NCI-H345 treated with DMSO at 0.1 percent for 48 hours (cell line): Measurements from ENCODE around the gene BIN2.
A peak's percentile ranks its signal among the peaks of the same experiment; 100 is the strongest.
"Not testable (repeated sequence)": the region's sequence is repeated elsewhere in the genome, so short reads cannot be mapped to it uniquely, and the experiment has no call there.

ENCODE experiments used
- DNase-seq: peaks from one replicate; lab custom pipeline; 2025; ENCODE audit not compliant: unreplicated experiment; lab: John Stamatoyannopoulos, UW

The BIN2 gene

DNA sequence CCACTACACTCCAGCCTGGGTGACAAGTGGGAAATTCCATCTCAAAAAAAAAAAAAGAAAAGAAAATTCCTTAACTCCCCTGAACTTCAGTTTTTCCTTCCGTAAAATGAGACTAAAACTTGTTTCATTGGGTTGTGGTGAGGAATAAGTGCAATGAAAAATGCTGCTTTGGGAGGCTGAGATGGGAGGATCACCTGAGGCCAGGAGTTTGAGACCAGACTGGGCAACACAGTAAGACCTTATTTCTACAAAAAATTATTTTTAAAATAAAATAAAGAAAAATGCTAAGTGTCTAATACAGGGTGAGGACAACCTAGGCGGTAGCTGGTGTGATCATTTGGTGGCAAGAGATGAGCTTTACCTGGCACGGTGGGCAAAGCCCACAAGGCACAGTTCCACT, 60.6 kb downstream of the BIN2 start:
- DNase-seq: no peak

DNA sequence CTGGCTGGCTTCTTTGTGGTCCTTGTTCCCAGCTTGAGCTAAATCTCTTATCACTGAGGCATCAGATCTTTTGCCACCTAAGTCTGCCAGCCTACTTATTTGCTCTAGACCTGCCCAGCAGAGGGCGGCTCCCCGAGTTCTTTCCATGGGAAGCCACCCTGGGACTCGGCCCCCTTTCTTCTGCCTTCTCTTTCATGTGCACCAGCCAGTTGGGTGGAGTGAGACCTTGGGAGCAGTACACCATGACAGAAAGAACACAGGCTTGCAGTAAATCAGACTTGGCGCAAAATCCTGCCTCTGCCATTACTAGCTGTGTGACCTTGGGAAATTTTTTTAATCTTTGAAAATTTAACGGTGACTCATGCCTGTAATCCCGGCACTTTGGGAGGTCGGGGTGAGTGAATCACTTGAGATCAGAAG, 61.2 kb downstream of the BIN2 start:
- no peak for DNase-seq

DNA sequence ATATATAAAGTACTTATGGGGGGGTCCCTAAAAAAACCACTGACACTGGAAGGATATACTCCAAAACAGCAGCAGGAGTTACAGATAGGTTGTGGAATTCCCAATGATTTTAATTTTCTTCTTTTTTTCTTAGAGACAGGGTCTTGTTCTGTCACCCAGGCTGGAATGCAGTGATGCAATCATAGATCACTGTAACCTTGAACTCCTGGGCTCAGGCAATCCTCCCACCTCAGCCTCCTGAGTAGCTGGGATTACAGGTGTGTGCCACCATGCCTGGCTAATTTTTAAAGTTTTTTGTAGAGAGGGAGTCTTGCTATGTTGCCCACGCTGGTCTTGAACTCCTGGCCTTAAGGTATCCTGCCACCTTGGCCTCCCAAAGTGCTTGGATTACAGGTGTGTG, 64.4 kb downstream of the BIN2 start:
- not testable (repeated sequence) for DNase-seq

- DNase-seq: no peak
Observed at GRCh38 chr12:51254536-51254935, 69.4 kb downstream of the BIN2 start.

GRCh38 chr12:51253276-51253675, 70.7 kb downstream of the BIN2 start:
- DNase-seq: no peak

- peak; percentile 90 for DNase-seq
Observed at GRCh38 chr12:51247523-51248206, 76.3 kb downstream of the BIN2 start.

DNA sequence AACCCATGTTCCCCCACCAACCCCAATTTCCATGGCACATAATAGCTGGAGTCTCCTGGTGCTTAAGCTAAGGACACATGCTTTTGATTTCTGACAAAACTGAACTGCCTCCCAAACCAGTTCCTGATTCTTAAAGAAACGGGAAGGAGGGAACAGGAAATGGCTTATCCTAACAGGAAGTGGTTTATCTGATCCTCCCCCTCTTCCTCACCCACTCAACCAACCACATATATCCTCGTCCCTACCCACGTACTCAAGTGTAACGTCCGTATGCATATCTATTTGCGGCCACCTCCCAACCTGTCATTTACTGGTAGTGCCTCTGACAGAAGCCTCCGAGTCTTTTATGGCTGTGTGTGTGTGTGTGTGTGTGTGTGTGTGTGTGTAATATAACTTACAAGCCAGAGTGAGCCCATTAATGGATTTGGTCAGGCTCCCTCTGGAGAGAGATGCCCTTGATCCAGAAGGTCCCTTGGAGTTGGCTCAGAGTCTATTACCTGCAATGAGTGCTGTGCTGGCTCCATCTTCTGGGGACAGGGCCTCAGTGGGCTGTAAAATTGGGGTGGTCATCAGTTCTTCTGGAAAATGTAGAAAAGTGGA, 77.6 kb downstream of the BIN2 start:
- DNase-seq: no peak

GRCh38 chr12:51245476-51246253, 78.3 kb downstream of the BIN2 start:
- no peak for DNase-seq

DNA sequence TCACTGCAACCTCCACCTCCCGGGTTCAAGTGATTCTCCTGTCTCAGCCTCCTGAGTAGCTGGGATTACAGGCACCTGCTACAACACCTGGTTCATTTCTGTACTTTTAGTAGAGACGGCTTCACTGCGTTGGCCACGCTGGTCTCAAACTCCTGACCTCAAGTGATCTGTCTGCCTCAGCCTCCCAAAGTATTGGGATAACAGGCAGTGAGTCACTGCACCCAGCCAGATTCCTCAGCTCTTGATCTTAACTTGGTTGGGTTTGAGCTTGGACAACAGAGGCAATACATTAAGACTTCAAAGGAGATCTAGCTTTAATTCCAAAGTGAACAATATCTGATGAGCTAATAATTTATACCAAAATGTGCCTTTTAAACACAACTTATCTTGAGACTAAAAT, 79.7 kb downstream of the BIN2 start:
- DNase-seq: no peak

- DNase-seq: no peak
Observed at GRCh38 chr12:51242876-51243275, 81.1 kb downstream of the BIN2 start.

DNA sequence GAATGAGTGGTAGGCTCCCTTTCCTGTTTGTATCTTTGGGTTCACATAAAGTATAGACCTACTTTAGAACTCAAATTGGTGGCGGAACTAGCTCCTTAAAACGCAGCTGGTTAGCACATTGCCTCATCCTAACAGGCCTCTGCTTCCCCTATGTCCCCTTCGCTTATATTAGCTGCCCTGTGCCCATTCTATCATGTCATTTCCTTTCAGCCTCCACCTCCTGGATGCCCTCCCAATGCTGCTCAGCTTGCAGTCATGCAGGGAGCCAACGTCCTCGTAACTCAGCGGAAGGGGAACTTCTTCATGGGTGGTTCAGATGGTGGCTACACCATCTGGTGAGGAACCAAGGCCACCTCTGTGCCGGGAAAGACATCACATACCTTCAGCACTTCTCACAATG, 81.9 kb downstream of the BIN2 start:
- no peak for DNase-seq

DNA sequence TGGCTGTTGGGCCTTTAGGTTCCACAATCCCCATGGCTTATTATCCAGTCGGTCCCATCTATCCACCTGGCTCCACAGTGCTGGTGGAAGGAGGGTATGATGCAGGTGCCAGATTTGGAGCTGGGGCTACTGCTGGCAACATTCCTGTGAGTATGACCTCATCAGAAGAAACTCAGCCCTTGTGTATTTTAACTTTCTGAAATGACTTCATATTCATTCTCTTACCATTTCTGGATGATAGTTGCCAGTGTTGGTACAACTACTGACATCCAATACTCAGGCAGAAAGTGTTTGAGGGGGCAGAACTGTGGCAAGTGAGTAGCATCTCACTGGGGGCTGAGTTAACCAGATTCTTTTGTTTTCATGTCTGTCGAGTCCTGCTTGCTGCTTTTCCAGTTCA, 83.0 kb downstream of the BIN2 start:
- no peak for DNase-seq

- DNase-seq: peak; percentile 84
Observed at GRCh38 chr12:51238510-51239334, 85.3 kb downstream of the BIN2 start, which contains the start of gene DAZAP2. Gene DAZAP2, plus strand, starts transcription at chr12:51238826. Its CDS starts 82 bp downstream, at chr12:51238908.

- DNase-seq: peak; percentile 51
Observed at GRCh38 chr12:51238037-51238509, 85.9 kb downstream of the BIN2 start.

DNA sequence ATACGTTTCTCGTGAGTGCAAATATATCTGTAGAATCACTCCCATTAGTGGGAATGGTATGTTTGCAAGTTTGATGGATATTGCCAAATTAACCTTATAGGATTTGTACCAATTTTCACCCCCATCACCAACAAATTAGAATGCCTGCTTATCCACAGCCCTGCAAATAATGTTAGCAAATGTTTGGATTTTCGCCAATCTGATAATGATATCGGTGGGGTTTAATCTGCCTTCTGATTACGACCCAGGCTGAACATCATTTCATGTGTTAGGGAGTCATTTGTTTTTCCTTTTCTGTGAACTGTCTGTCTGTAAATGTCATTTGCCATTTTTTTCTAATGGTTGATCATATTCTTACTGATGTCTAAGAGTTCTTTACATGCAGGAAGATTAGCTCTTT, 89.4 kb downstream of the BIN2 start:
- no peak for DNase-seq

DNA sequence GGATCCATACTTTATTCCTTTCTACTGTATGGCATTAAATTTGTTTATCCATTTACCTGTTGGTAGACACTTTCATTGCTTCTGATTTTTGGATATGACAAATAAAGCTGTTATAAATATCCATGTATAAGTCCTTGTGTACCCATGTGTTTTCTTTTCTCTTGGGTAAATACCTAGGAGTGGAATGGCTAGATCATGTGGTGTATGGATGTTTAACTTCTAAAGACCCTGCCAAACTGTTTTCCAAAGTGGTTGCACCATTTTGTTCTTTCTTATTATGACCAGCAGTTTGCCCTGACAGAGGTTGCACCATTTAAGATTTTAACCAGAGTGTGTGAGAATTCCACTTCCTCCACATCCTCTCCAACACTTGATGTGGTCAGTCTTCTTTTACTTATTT, 91.3 kb downstream of the BIN2 start:
- DNase-seq: no peak
